HCT116 (cell line): ENCODE data around the gene MCAT. TPM values are rescaled to one million over a fixed set of nuclear protein-coding genes. Genes with fewer than 3 reads are reported as not detected.

Experiments used
- ATAC-seq: fragments of 200-7000 bp; cut with Tn5 transposase; 2 replicates; pipeline ENCODE4 v1.9.1; 2020; ENCODE audit warnings: mild to moderate bottlenecking, moderate library complexity
- BruUV-seq: library from RNA; stranded (reverse); fragments of 400-500 nt; replicated peaks from 2 replicates; lab custom pipeline; 2021; lab: Mats Ljungman, UMichigan
- CTCF ChIA-PET: fragments of 300-600 bp; sonication (Branson Sonifier 250); formaldehyde crosslinking; loops from one replicate; lab custom pipeline; 2021; ENCODE audit warnings: antibody characterized with exemption; lab: Charles Lee
- POLR2A ChIA-PET: fragments of 300-600, 350-600 bp; sonication (Branson Sonifier 250); formaldehyde crosslinking; loops from one replicate; lab custom pipeline; 2021; ENCODE audit warnings: antibody characterized with exemption; lab: Charles Lee
- RAD21 ChIA-PET, 2 experiments: fragments of 300-600 bp; sonication (Branson Sonifier 250); formaldehyde crosslinking; loops; one replicate each; lab custom pipeline; 2023; ENCODE audit warnings: low total read pairs in 2 of 2; ENCODE audit not compliant: uncharacterized antibody in 2 of 2, unreplicated experiment in 2 of 2, low non-redundant PET in 1 of 2; lab: Charles Lee
- DNase-seq: peaks from one replicate; pipeline ENCODE4 v3.0.0-alpha.2; 2010; ENCODE audit warnings: low read depth, low spot score
- H2AFZ ChIP-seq: fragments of 200-600 bp; shearing (Covaris generic), sonication (generic); 2 replicates; pipeline ENCODE4 v1.6.1; 2017; ENCODE audit warnings: low read depth, mixed run types, mixed read lengths, antibody characterized with exemption, low read length; ENCODE audit not compliant: poor library complexity, severe bottlenecking
- H3K27ac ChIP-seq: 2 replicates; pipeline ENCODE4 v1.5.1; 2012; ENCODE audit warnings: low read depth, low read length
- H3K27me3 ChIP-seq: fragments of 200-600 bp; sonication (generic); 2 replicates; pipeline ENCODE4 v1.6.1; 2016; ENCODE audit warnings: mixed run types, low read length, mixed read lengths; ENCODE audit not compliant: insufficient read depth
- H3K36me3 ChIP-seq, 2 experiments: fragments of 200-500 bp in 1 of 2; fragments of 200-600 bp in 1 of 2; sonication (Bioruptor generic) in 1 of 2; sonication (generic) in 1 of 2; 2 replicates each; pipeline versions ENCODE4 v1.5.1 to v1.6.1; 2014 to 2016; ENCODE audit warnings: low read length in 2 of 2, inconsistent platforms in 1 of 2, mixed read lengths in 1 of 2, mixed run types in 1 of 2; ENCODE audit not compliant: insufficient read depth in 2 of 2, control insufficient read depth in 1 of 2
- H3K4me1 ChIP-seq, 2 experiments: fragments of 200-600 bp in 1 of 2; sonication (generic) in 1 of 2; 2 replicates each; pipeline versions ENCODE4 v1.5.1 to v1.6.1; 2012 to 2017; ENCODE audit warnings: low read length in 2 of 2, inconsistent platforms in 1 of 2, mild to moderate bottlenecking in 1 of 2, mixed read lengths in 1 of 2, mixed run types in 1 of 2, moderate library complexity in 1 of 2; ENCODE audit not compliant: insufficient read depth in 2 of 2, control insufficient read depth in 1 of 2
- H3K4me2 ChIP-seq: fragments of 200-600 bp; sonication (generic); 2 replicates; pipeline ENCODE4 v1.6.1; 2017; ENCODE audit warnings: mixed run types, low read length, mixed read lengths
- H3K4me3 ChIP-seq, 2 experiments: fragments of 200-600 bp in 1 of 2; sonication (generic) in 1 of 2; replicated peaks in 1 of 2; 2 replicates each; pipeline ENCODE4 v1.5.1; 2011 to 2016; ENCODE audit warnings: low read length in 2 of 2, control low read depth in 1 of 2, low read depth in 1 of 2, mild to moderate bottlenecking in 1 of 2, mixed read lengths in 1 of 2, mixed run types in 1 of 2
- H3K79me2 ChIP-seq: fragments of 200-600 bp; sonication (generic); 2 replicates; pipeline ENCODE4 v1.6.1; 2017; ENCODE audit warnings: mild to moderate bottlenecking, mixed run types, low read length, moderate library complexity, mixed read lengths; ENCODE audit not compliant: insufficient read depth
- H3K9ac ChIP-seq: fragments of 200-600 bp; sonication (generic); 2 replicates; pipeline ENCODE4 v1.6.1; 2016; ENCODE audit warnings: low read length, mixed read lengths
- H3K9me2 ChIP-seq: fragments of 200-600 bp; sonication (generic), shearing (Covaris generic); 2 replicates; pipeline ENCODE4 v1.6.1; 2017; ENCODE audit warnings: mixed run types, mild to moderate bottlenecking, moderate library complexity; ENCODE audit not compliant: insufficient read depth
- H3K9me3 ChIP-seq, 2 experiments: fragments of 200-500 bp in 1 of 2; fragments of 200-600 bp in 1 of 2; sonication (Bioruptor generic) in 1 of 2; sonication (generic) in 1 of 2; 2 replicates each; pipeline ENCODE4 v1.6.1; 2014 to 2017; ENCODE audit warnings: low read length in 2 of 2, mixed read lengths in 2 of 2, inconsistent platforms in 1 of 2, low read depth in 1 of 2, mild to moderate bottlenecking in 1 of 2, mixed run types in 1 of 2, moderate library complexity in 1 of 2; ENCODE audit not compliant: control insufficient read depth in 1 of 2, insufficient read depth in 1 of 2
- H4K20me1 ChIP-seq: fragments of 200-600 bp; sonication (generic), shearing (Covaris generic); 2 replicates; pipeline ENCODE4 v1.6.1; 2017; ENCODE audit warnings: mixed run types, mild to moderate bottlenecking, moderate library complexity; ENCODE audit not compliant: insufficient read depth
- CBX3 ChIP-seq: IDR thresholded peaks from 2 replicates; pipeline ENCODE4 v1.6.1; 2012; ENCODE audit warnings: low read depth
- CEBPB ChIP-seq: IDR thresholded peaks from 2 replicates; pipeline ENCODE4 v1.6.1; 2012; ENCODE audit warnings: low read depth
- EGR1 ChIP-seq: IDR thresholded peaks from 2 replicates; pipeline ENCODE4 v1.6.1; 2012; ENCODE audit warnings: low read depth
- ELF1 ChIP-seq: IDR thresholded peaks from 2 replicates; pipeline ENCODE4 v1.6.1; 2012; ENCODE audit warnings: low read depth, borderline replicate concordance
- EZH2 ChIP-seq: fragments of 200-600 bp; sonication (generic); IDR thresholded peaks from 2 replicates; pipeline ENCODE4 v1.6.1; 2017; ENCODE audit warnings: antibody characterized with exemption, mixed run types
- EZH2phosphoT487 ChIP-seq: fragments of 200-600 bp; IDR thresholded peaks from 2 replicates; pipeline ENCODE4 v1.6.1; 2018; ENCODE audit warnings: antibody characterized with exemption, borderline replicate concordance
- FOSL1 ChIP-seq: IDR thresholded peaks from 2 replicates; pipeline ENCODE4 v1.6.1; 2012; ENCODE audit warnings: low read depth
- JUND ChIP-seq: IDR thresholded peaks from 2 replicates; pipeline ENCODE4 v1.6.1; 2012
- POLR2AphosphoS5 ChIP-seq: IDR thresholded peaks from 2 replicates; pipeline ENCODE4 v1.6.1; 2011; ENCODE audit warnings: mild to moderate bottlenecking, low read depth, low read length, moderate library complexity
- RAD21 ChIP-seq: IDR thresholded peaks from 2 replicates; pipeline ENCODE4 v1.6.1; 2012; ENCODE audit warnings: low read depth, mild to moderate bottlenecking
- SIN3A ChIP-seq: IDR thresholded peaks from 2 replicates; pipeline ENCODE4 v1.6.1; 2012; ENCODE audit warnings: low read depth
- SRF ChIP-seq: IDR thresholded peaks from 2 replicates; pipeline ENCODE4 v1.6.1; 2012; ENCODE audit warnings: low read depth
- TCF7L2 ChIP-seq: IDR thresholded peaks from 2 replicates; pipeline ENCODE4 v1.7.0; 2011; ENCODE audit warnings: borderline replicate concordance, inconsistent platforms; ENCODE audit not compliant: insufficient read depth, insufficient read length; ENCODE audit errors: extremely low read depth
- intact Hi-C: fragments of 100-400 bp; cut with micrococcal nuclease; formaldehyde crosslinking; loops from 2 replicates; pipeline ENCODE4 v1.10.0; 2022
- total RNA-seq: library from RNA; stranded (reverse); gene quantifications from one replicate; pipeline ENCODE4 v1.2.1, GENCODE V29; 2021; ENCODE audit not compliant: unreplicated experiment
- TF ChIP-seq, protein P1 (sequence below): IDR thresholded peaks from 2 replicates; pipeline ENCODE4 v1.6.1; 2012
- TF ChIP-seq, protein P2 (sequence below): IDR thresholded peaks from 2 replicates; pipeline ENCODE4 v1.6.1; 2012; ENCODE audit warnings: low read depth
- TF ChIP-seq, protein P3 (sequence below): IDR thresholded peaks from 2 replicates; pipeline ENCODE4 v1.6.1; 2012

MCAT gene
- total RNA-seq, 1 experiment from 2014 or later: 34.8 TPM

DNA sequence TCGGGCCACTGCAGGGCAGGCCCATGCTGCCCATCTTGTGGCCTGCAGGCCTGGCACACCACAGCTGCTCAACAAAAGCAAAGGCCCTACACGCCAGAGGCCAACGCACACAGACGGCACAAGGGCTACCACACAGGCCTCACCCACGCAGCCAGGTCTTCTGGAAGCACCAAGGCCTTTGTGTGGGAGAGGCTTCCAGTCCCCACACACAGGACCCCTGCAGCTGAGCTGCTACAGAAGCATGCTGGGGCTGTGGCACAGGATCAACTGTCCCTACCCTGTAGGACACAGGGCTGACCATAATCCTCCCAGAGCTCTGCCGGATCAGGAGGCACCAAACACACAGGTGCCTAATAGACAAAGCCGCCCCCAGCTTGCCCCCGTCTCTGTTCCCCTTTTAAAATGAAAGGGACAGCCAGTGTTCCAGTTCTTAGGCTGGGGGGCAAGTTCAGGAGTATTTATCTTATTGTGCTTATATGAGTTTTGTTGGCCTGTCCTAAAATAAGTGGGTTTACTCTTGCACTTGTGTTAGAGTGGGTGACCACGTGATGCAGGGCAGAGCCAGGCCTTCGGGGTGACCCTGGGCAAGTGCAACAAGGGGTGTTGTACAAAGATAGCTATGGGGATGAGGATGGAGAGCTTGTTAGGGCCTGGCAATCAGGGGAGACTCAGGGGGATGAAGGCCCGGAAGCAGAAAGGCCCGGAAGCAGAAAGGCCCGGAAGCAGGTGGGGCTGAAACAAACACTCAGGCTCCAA lies 38.3 kb upstream of the MCAT start:
- no peak overlapping the region for H3K27ac ChIP-seq
- intact Hi-C loops: no loop called here
- TF ChIP-seq TCF7L2 (no peak), FOSL1 (no peak), POLR2AphosphoS5 (no peak), ELF1 (no peak), CEBPB (no peak)
- TF ChIP-seq, protein P1, sequence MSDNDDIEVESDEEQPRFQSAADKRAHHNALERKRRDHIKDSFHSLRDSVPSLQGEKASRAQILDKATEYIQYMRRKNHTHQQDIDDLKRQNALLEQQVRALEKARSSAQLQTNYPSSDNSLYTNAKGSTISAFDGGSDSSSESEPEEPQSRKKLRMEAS: no peak
- H3K4me2 ChIP-seq: no peak overlapping the region
- ChIA-PET CTCF (no interaction called here), POLR2A (no interaction called here), RAD21 (no interaction called here)
- H2AFZ ChIP-seq: no peak overlapping the region
- H3K36me3 ChIP-seq: peaks cover 21 to 55% of the 10 kb centered on the region in 2 experiments
- H3K4me3 ChIP-seq: no peak overlapping the region
- no peaks in the 10 kb centered on the region for H4K20me1 ChIP-seq
- H3K9ac ChIP-seq: no peak overlapping the region
- DNase-seq: no peak
- no peaks in the 10 kb centered on the region for H3K27me3 ChIP-seq
- peaks cover 57% of the 10 kb centered on the region for H3K79me2 ChIP-seq
- H3K9me2 ChIP-seq: no peaks in the 10 kb centered on the region
- no TSS peak for BruUV-seq
- peaks cover 6 to 22% of the 10 kb centered on the region in 2 experiments; a peak in 2 of 4 replicates for H3K4me1 ChIP-seq
- no peaks in the 10 kb centered on the region for H3K9me3 ChIP-seq
- no peak for ATAC-seq

DNA sequence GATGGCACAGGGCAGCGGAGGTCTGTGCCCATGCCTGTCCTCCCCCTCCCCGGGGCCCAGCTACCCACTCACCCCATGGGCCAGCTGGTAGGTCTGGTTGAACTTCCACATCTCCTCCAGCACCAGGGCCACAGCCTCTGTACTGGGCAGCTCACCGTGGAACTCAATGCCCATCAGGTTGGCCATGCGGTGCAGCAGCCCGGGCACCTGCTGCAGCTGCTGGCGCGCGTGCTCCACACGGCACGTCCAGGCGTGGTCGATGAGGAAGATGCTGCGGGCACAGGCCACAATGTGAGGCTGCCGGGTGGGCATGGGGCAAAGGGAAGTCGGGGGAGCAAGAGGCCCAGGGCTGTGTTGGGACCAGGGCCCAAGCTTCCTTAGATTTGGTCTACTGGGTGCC lies 37.5 kb upstream of the MCAT start:
- H4K20me1 ChIP-seq: no peaks in the 10 kb centered on the region
- H3K9me2 ChIP-seq: no peaks in the 10 kb centered on the region
- H2AFZ ChIP-seq: no peak overlapping the region
- CTCF ChIA-PET: no interaction called here
- RAD21 ChIA-PET: no interaction called here
- no peak overlapping the region for H3K4me3 ChIP-seq
- H3K36me3 ChIP-seq: peaks cover 21 to 59% of the 10 kb centered on the region in 2 experiments
- intact Hi-C loops: no loop called here
- H3K4me1 ChIP-seq: peaks cover 6 to 19% of the 10 kb centered on the region in 2 experiments; a peak in 2 of 4 replicates
- POLR2A ChIA-PET: no interaction called here
- no peaks in the 10 kb centered on the region for H3K27me3 ChIP-seq
- H3K9me3 ChIP-seq: no peaks in the 10 kb centered on the region
- H3K9ac ChIP-seq: no peak overlapping the region
- no peak for DNase-seq
- H3K27ac ChIP-seq: no peak overlapping the region
- BruUV-seq: no TSS peak
- H3K79me2 ChIP-seq: peaks cover 48% of the 10 kb centered on the region
- H3K4me2 ChIP-seq: no peak overlapping the region
- ATAC-seq: no peak
- TF ChIP-seq SIN3A (no peak), SRF (no peak), EGR1 (no peak), JUND (no peak), TCF7L2 (no peak), EZH2phosphoT487 (no peak), RAD21 (no peak), POLR2AphosphoS5 (no peak), CEBPB (no peak), EZH2 (no peak), CBX3 (no peak)
- TF ChIP-seq, protein P2, sequence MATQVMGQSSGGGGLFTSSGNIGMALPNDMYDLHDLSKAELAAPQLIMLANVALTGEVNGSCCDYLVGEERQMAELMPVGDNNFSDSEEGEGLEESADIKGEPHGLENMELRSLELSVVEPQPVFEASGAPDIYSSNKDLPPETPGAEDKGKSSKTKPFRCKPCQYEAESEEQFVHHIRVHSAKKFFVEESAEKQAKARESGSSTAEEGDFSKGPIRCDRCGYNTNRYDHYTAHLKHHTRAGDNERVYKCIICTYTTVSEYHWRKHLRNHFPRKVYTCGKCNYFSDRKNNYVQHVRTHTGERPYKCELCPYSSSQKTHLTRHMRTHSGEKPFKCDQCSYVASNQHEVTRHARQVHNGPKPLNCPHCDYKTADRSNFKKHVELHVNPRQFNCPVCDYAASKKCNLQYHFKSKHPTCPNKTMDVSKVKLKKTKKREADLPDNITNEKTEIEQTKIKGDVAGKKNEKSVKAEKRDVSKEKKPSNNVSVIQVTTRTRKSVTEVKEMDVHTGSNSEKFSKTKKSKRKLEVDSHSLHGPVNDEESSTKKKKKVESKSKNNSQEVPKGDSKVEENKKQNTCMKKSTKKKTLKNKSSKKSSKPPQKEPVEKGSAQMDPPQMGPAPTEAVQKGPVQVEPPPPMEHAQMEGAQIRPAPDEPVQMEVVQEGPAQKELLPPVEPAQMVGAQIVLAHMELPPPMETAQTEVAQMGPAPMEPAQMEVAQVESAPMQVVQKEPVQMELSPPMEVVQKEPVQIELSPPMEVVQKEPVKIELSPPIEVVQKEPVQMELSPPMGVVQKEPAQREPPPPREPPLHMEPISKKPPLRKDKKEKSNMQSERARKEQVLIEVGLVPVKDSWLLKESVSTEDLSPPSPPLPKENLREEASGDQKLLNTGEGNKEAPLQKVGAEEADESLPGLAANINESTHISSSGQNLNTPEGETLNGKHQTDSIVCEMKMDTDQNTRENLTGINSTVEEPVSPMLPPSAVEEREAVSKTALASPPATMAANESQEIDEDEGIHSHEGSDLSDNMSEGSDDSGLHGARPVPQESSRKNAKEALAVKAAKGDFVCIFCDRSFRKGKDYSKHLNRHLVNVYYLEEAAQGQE: no peak
- TF ChIP-seq, protein P1: no peak
- TF ChIP-seq, protein P3, sequence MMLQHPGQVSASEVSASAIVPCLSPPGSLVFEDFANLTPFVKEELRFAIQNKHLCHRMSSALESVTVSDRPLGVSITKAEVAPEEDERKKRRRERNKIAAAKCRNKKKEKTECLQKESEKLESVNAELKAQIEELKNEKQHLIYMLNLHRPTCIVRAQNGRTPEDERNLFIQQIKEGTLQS: no peak
